HG03108 (cell line): Measurements from ENCODE around the gene PDE1C.

Experiments
- ATAC-seq: cut with Tn5 transposase; IDR thresholded peaks from one replicate; pipeline ENCODE4 v1.9.1; 2021; ENCODE audit warnings: moderate library complexity; ENCODE audit not compliant: unreplicated experiment

PDE1C gene

GRCh38 chr7:31786326-31786725 lies 283.9 kb downstream of the PDE1C start:
- no peak for ATAC-seq

- no peak for ATAC-seq
These were observed 285.1 kb downstream of the PDE1C start for GRCh38 chr7:31785101-31785500.

- no peak for ATAC-seq
These were observed 287.0 kb downstream of the PDE1C start for GRCh38 chr7:31783221-31783620.

DNA sequence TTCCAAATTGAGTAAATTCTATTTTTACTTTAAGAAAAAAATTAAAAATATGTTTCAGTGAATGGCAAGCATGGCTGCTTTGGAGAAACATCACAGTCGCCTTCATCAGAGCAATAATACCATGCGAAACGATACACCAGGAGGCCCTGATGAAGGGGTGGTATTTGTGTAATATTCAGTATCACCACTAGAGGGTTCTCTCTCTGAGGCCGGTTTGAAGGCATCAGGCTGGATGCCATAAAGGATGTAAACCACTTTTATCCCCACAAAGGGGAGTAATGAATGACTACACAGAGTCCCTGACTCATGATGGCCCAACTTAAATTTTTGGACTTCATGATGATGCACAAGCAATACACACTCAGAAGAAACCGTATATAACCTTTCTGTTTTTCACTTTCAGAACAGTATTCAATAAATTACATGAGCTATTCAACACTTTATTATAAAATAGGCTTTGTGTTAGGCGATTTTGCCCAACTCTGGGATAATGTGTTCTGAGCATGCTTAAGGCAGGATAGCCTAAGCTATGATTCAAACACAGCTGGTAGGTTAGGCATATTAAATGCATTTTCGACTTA lies 287.7 kb downstream of the PDE1C start:
- ATAC-seq: no peak

- no peak for ATAC-seq
These were observed 291.9 kb downstream of the PDE1C start for GRCh38 chr7:31778296-31778695.

DNA sequence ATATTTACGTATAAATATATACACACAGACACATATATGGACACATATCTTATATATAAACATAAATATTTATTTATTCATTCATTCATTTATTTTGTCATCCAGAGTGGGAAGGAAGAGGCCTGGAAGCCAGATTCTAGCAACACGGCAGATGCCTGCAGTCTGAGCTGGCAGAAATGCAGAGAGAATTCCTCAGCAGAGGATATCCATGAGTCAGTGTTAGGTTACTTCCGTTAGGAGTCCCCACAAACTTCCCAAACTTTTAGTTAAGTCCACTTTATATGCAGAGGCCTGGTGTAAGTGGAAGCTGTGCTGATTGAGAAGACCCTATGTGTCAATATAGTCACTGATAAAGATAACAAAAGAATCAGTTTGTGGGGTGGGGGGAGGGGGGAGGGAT lies 293.6 kb downstream of the PDE1C start:
- no peak for ATAC-seq

DNA sequence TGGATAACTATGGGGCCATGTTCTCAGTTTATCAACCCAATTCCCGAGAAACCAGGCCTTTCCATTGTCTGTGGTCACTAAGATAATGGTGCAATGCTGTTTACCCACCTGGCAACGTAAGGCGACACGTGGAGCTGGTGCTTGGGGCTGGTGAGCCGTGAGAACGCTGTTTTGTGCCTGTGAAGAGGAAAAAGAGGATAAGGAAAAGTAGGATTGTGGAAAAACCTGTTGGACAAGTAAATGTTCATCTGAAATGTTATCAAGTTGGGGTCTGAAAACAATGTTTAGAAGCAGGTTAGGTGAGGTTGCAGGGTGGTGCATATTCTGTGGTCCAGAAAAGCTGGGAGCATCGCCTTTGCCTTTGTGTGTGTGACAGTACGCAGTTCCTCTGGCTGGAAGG lies 294.7 kb downstream of the PDE1C start:
- no peak for ATAC-seq

DNA sequence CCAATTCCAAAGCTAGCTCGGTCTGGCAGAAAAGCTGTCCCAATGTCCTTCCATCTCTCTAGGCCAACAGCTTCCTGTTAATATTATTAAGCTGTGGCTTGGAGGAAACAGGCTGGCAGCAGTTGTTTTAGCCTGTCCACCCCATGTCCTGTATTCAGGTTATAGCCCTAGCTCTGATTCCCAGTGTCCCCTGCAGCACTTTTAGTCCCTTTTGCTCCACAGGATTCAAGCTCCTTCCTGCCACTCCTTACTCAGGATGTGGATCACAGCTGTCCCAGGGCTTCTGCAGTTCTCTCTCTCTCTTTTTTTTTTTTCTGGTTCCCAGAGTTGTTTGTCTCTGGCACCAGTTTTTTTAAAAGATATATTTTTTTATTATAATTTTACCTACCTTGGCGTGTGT lies 298.0 kb downstream of the PDE1C start:
- no peak for ATAC-seq

- ATAC-seq: no peak
These were observed 302.4 kb downstream of the PDE1C start for GRCh38 chr7:31767686-31768358.

DNA sequence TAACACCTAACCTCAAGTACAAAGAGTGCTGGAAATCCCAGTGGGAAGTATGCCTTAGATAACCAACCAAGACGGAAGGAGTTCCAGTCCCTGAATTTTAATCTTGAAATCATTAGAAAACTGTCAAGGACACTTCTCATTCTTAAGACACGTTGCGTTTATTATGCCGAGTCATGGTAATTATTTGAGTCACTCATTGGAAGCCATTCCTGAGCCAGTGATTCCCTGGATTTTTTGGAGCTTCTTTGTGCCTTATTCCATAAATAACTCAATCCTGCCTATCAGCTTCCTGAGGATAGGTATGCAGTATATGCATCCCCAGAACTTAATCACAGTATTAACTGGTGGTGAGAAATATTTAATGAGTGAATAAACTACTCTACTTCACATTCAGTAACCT lies 305.7 kb downstream of the PDE1C start:
- ATAC-seq: no peak

DNA sequence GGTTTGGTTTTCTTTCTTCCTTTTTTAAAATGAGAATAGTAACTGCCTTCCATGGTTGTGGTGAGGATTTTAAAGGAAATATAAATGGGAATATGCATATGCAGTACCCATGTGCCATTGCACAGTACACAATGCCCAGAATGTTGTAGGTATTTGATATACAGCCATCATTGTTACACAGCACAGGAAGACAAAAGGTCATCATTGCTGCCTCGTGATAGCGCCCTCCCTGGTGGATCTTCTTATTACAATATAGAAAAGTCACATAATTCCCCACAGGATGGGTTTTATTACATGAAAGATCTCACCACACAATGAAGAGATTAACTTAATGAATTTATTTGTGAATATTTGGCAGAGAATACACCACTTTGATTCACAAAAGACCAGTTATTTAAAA lies 306.7 kb downstream of the PDE1C start:
- no peak for ATAC-seq

DNA sequence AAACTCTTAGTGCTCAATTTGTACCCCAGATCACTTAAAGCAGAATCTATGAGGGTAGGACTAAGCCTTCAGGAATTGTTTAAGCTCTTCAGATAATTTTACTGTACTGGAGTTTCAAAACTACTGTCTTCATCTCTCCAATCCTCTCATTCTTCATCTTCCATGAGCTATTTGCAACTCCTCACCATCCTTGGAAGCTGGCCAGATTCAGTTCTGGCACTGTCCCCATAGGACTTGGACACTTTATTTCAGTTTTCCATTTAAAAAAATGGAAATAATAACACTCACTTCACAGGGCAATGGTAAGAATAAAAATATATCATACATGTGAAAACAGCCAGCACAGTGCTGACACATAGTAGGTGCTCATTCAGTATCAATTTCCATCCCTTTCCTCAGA lies 308.6 kb downstream of the PDE1C start:
- no peak for ATAC-seq

GRCh38 chr7:31758755-31759154 lies 311.5 kb downstream of the PDE1C start:
- ATAC-seq: no peak

- no peak for ATAC-seq
These were observed 318.5 kb downstream of the PDE1C start for GRCh38 chr7:31751726-31752125.

GRCh38 chr7:31748084-31748483 lies 322.1 kb downstream of the PDE1C start:
- no peak for ATAC-seq

DNA sequence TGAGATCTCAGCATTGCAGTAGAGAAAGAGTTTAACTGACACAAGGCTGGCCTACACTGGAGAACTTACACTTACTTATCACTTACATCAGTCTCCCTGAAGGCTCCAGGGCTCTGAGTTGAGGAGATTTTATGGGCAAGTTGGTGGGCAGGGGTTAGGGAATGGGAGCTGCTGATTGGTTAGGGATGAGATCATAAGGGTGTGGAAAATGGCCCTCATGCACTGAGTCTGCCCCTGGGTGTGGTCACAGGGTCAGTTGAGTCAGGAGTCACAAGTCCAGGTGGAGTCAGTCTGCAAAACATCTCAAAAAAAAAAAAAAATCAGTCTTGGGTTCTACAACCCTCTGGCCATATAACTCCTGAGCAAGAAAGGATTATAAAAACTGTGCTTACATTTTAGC lies 322.7 kb downstream of the PDE1C start:
- ATAC-seq: no peak

DNA sequence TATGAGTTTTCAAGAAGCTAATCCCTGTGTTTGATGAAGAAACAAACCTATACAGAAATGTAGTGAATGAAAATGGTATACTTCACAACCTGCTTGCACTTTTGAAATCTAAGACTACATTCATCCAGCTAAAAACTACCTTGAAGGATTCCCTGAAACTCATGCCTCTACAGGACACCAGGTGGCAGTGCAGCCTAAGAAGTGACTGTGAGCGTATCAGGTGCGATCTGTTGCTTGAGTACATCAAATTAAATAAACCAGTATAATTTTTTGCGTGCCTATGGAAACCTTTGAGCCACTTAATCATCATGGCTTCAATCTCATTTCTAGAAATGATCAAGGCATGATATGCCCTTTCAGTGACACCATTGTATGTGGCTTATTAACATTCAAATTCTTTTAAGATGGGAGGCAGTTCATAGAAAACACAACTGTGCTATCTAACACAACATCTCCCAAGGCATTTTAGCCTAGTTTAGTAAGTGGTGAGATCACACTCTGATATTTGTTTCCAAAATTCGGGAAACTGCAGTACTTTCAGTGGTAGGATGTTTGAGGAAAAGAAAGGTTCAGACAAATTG lies 325.8 kb downstream of the PDE1C start:
- no peak for ATAC-seq

DNA sequence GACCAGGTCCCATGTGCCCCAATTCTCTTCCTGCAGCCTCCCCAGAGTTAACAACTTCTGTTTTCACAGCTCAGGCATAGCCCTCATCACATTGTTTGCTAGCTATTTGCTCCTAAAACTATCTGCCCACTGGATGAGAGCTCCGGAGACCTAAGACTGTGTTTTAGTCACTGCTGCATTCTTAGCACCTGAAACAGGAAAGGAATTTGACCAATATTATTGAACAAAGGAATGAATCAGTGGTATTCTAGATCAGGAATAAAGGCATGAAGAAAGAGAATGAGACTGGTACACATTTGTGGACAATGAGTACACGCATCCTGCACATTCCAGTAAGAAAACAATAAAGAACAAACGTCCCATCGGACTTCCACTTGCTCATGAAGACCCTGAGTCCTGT lies 328.4 kb downstream of the PDE1C start:
- no peak for ATAC-seq

DNA sequence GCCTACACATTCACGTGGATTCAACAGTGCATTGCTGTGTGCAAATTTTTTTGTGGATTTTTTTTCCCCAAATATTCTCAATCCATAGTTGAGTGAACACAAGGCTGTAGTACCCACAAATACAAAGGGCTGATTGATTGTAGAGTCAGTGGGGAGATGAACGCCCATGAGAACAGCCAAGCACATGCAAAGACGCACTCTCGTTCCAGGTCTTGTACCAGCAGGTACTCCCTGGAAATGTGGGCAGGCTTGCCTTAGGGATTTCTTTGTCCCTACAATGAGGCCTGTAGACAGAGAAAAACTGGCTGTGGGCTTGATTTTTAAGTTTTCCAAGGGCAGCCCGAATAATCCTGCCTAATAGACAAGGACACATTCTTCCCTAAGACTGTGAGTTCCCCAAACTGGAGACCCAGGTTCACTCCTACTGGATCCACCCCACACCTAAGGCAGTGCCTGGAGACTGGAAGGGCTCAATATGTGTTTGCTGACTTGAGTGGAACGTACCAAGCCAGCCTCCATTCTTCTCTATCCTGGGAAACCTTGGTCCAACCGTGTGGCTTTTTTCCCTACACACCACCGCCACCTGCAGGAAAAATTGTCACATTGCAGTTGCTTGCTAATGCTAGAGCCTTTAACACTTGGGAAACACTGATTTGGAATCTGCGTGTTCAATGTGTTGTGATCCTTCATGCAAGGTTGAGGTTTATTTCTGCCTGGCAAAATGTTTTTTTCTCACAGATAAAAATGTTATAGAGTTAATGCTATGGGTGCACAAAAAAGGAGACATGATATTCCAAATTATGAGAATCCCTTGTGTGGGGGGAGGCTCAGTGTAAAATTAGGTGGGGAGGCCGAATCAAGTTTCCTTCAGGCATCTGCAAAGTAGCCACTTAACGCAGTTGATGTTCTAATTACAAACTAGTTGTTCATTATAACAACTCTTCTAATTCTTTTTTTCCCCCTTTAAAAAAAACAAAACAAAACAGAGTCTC lies 333.9 kb downstream of the PDE1C start:
- ATAC-seq: no peak

DNA sequence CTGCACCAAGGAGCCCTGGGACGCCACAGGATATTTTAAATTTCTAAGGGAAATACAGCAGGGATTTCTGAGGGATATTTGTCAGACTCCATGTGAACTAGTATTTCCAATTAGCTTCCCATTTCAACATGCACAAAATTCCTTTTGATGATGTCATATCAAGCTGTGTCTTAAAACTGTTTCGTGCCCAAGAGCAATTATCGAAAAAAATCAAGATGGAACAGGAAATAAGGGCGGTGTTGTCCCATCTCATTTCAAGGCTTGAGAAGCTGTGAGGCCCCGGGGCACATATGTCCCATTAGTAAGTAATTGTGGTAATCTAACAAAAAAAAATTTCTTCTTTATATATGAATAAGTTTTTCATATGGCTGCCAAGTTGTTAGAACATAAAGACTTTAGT lies 335.8 kb downstream of the PDE1C start:
- ATAC-seq: no peak

DNA sequence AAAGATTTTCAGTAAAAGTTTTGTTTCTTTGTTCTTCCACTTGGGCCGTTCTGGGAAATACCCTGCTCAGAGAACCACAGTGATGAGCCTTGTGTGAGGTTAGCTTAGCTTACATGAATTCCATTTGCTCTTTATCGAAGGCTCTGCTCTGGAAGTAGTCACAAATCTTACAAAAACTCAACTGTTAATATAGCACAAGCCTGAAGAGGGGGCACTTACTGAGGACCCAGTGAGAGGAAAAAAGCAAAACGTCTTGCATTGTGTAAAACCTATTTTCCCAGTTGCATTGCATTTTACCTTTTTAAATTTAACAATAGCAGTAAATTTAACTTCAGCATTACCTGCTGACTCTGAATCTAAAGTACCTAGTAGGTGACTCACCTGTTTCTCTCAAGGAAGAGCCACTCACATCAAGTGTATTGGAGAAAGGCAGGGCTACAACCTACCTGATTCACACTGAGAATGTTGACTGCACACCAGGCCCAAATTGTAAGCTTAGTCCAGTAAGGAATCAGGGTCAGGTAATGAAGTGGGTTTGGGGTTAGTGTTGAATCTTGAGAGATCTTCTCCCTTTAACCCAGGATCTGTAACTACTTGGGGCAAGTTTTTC lies 340.9 kb downstream of the PDE1C start:
- no peak for ATAC-seq
